ENCODE measurements around the gene HPGD.
A peak's percentile ranks its signal among the peaks of the same experiment; 100 is the strongest.
"Not testable (repeated sequence)": the region's sequence is repeated elsewhere in the genome, so short reads cannot be mapped to it uniquely, and the experiment has no call there.

Gene HPGD

GRCh38 chr4:174524242-174524641, 2.0 kb upstream of the HPGD start:
- peak in 1 of 4 experiments; percentile 6 for DNase-seq

GRCh38 chr4:174523025-174523693, 871 bp upstream of the HPGD start:
- DNase-seq: peak; percentile 25 to 37 (median 32)

- peak in 2 of 4 experiments; percentile 7 to 8 for DNase-seq
Observed at GRCh38 chr4:174521800-174522182, 497 bp downstream of the HPGD start.

- peak in 3 of 4 experiments; percentile 8 to 75 (median 70) for DNase-seq
Observed at GRCh38 chr4:174520660-174521059, 1.6 kb downstream of the HPGD start.

- peak in 2 of 4 experiments; percentile 62 to 64 for DNase-seq
Observed at GRCh38 chr4:174517502-174518445, 4.5 kb downstream of the HPGD start.

GRCh38 chr4:174516794-174517193, 5.5 kb downstream of the HPGD start:
- DNase-seq: no peak

- no peak for DNase-seq
Observed at GRCh38 chr4:174516345-174516744, 5.9 kb downstream of the HPGD start.

GRCh38 chr4:174512745-174513144, 9.5 kb downstream of the HPGD start:
- no peak for DNase-seq

GRCh38 chr4:174505892-174506291, 16.4 kb downstream of the HPGD start:
- no peak for DNase-seq

GRCh38 chr4:174505007-174505406, 17.3 kb downstream of the HPGD start:
- no peak for DNase-seq

- no peak for DNase-seq
Observed at GRCh38 chr4:174503079-174503715, 19.1 kb downstream of the HPGD start.

GRCh38 chr4:174496631-174497432, 25.5 kb downstream of the HPGD start:
- DNase-seq: no peak

GRCh38 chr4:174495626-174496025, 26.7 kb downstream of the HPGD start:
- no peak for DNase-seq

GRCh38 chr4:174494726-174495125, 27.6 kb downstream of the HPGD start:
- DNase-seq: no peak

GRCh38 chr4:174494146-174494545, 28.1 kb downstream of the HPGD start:
- DNase-seq: no peak

- DNase-seq: no peak
Observed at GRCh38 chr4:174490451-174490961, 31.8 kb downstream of the HPGD start.

GRCh38 chr4:174488368-174488767, 33.9 kb downstream of the HPGD start:
- DNase-seq: not testable (repeated sequence)

- no peak for DNase-seq
Observed at GRCh38 chr4:174485025-174485424, 37.3 kb downstream of the HPGD start.

- no peak for DNase-seq
Observed at GRCh38 chr4:174483792-174484191, 38.5 kb downstream of the HPGD start.

GRCh38 chr4:174479140-174479539, 43.1 kb downstream of the HPGD start:
- DNase-seq: no peak

GRCh38 chr4:174475528-174475927, 46.8 kb downstream of the HPGD start:
- no peak for DNase-seq

GRCh38 chr4:174474457-174475075, 47.7 kb downstream of the HPGD start:
- DNase-seq: no peak

Measured in suppressor macrophage (primary cell).